B cell (primary cell): Measurements from ENCODE around the gene BHLHE23.

ENCODE experiments used
- CTCF ChIP-seq: fragments of 200-600 bp; IDR thresholded peaks from one replicate; pipeline ENCODE4 v1.8.0; 2022; ENCODE audit warnings: antibody characterized with exemption, mild to moderate bottlenecking
- EZH2 ChIP-seq: IDR thresholded peaks from 2 replicates; pipeline ENCODE4 v1.6.1; 2012; ENCODE audit warnings: borderline replicate concordance, low read depth, mild to moderate bottlenecking, moderate library complexity, low read length; ENCODE audit not compliant: insufficient read depth, poor library complexity, severe bottlenecking

- no peak for TF ChIP-seq CTCF
- no peak for TF ChIP-seq EZH2
These were observed 41.2 kb upstream of the BHLHE23 start for GRCh38 chr20:63047946-63048345.
